Duodenal mucosa (tissue), 2 donors: Measurements from ENCODE around the gene GPR153.

Source experiments
- H3K27ac ChIP-seq: one replicate; pipeline ENCODE4 v1.7.0; 2013; ENCODE audit warnings: low read depth, low read length
- H3K27me3 ChIP-seq, 2 donors: one replicate each; pipeline ENCODE4 v1.7.0; 2013; ENCODE audit warnings: low read length in 2 of 2, control low read depth in 1 of 2; ENCODE audit not compliant: insufficient read depth in 2 of 2, control insufficient read depth in 1 of 2
- H3K36me3 ChIP-seq, 2 donors: one replicate each; pipeline ENCODE4 v1.7.0; 2013; ENCODE audit warnings: low read length in 2 of 2, control low read depth in 1 of 2; ENCODE audit not compliant: insufficient read depth in 2 of 2, control insufficient read depth in 1 of 2
- H3K4me1 ChIP-seq, 2 donors: one replicate each; pipeline ENCODE4 v1.7.0; 2013; ENCODE audit warnings: low read length in 2 of 2, control low read depth in 1 of 2; ENCODE audit not compliant: insufficient read depth in 2 of 2, control insufficient read depth in 1 of 2
- H3K4me3 ChIP-seq, 2 donors: one replicate each; pipeline ENCODE4 v1.7.0; 2013; ENCODE audit warnings: low read length in 2 of 2, low read depth in 1 of 2
- H3K9ac ChIP-seq, 2 donors: one replicate each; pipeline ENCODE4 v1.7.0; 2013; ENCODE audit warnings: low read length in 2 of 2, low read depth in 1 of 2
- H3K9me3 ChIP-seq, 2 donors: one replicate each; pipeline ENCODE4 v1.7.0; 2013; ENCODE audit warnings: low read length in 2 of 2, control low read depth in 1 of 2; ENCODE audit not compliant: control insufficient read depth in 1 of 2

GPR153 gene

GRCh38 chr1:6262555-6263420, 1.9 kb upstream of the GPR153 start:
- Histone ChIP-seq H3K27me3 (no peaks in the 10 kb centered on the region), H3K4me1 (peaks cover 11 to 17% of the 10 kb centered on the region in 2 donors)

GRCh38 chr1:6261615-6261995, 707 bp upstream of the GPR153 start:
- peak overlapping the region; percentile 22 to 57 for H3K4me3 ChIP-seq
- H3K27me3 ChIP-seq = no peaks in the 10 kb centered on the region
- H3K9ac ChIP-seq = peak overlapping the region in 1 of 2 donors; percentile 4
- H3K36me3 ChIP-seq = peaks cover 0 to 10% of the 10 kb centered on the region in 2 donors
- peaks cover 11 to 17% of the 10 kb centered on the region in 2 donors for H3K4me1 ChIP-seq
- H3K9me3 ChIP-seq = no peaks in the 10 kb centered on the region
- H3K27ac ChIP-seq = no peak overlapping the region

More at GRCh38 chr1:6262555-6263420, 1.9 kb upstream of the GPR153 start:
- H3K9me3 ChIP-seq = no peaks in the 10 kb centered on the region
- H3K27ac ChIP-seq = no peak overlapping the region
- no peak overlapping the region for H3K4me3 ChIP-seq
- H3K36me3 ChIP-seq = peaks cover 0 to 10% of the 10 kb centered on the region in 2 donors
- H3K9ac ChIP-seq = no peak overlapping the region

- H3K4me1 ChIP-seq = peaks cover 11 to 17% of the 10 kb centered on the region in 2 donors
- H3K27ac ChIP-seq = no peak overlapping the region
- H3K4me3 ChIP-seq = peak overlapping the region; percentile 43 to 53
- no peak overlapping the region for H3K9ac ChIP-seq
- no peaks in the 10 kb centered on the region for H3K27me3 ChIP-seq
- H3K36me3 ChIP-seq = peaks cover 0 to 10% of the 10 kb centered on the region in 2 donors
- no peaks in the 10 kb centered on the region for H3K9me3 ChIP-seq
Observed at GRCh38 chr1:6260433-6260934, 414 bp downstream of the GPR153 start.

- Histone ChIP-seq H3K4me1 (peaks cover 11 to 17% of the 10 kb centered on the region in 2 donors), H3K9me3 (no peaks in the 10 kb centered on the region), H3K36me3 (peaks cover 0 to 10% of the 10 kb centered on the region in 2 donors), H3K27ac (no peak overlapping the region), H3K4me3 (peak overlapping the region; percentile 50 to 53), H3K27me3 (no peaks in the 10 kb centered on the region), H3K9ac (peak overlapping the region in 1 of 2 donors; percentile 23)
Observed at GRCh38 chr1:6259491-6260362, 1.2 kb downstream of the GPR153 start.

- Histone ChIP-seq H3K4me1 (peaks cover 11 to 17% of the 10 kb centered on the region in 2 donors), H3K9me3 (no peaks in the 10 kb centered on the region), H3K9ac (no peak overlapping the region), H3K27ac (no peak overlapping the region), H3K4me3 (no peak overlapping the region), H3K27me3 (no peaks in the 10 kb centered on the region), H3K36me3 (peaks cover 0 to 10% of the 10 kb centered on the region in 2 donors)
Observed at GRCh38 chr1:6258675-6259074, 2.2 kb downstream of the GPR153 start.

GRCh38 chr1:6257541-6258069, 3.3 kb downstream of the GPR153 start:
- Histone ChIP-seq H3K9me3 (no peaks in the 10 kb centered on the region), H3K27ac (no peak overlapping the region), H3K4me1 (peaks cover 7 to 12% of the 10 kb centered on the region in 2 donors), H3K36me3 (peaks cover 0 to 10% of the 10 kb centered on the region in 2 donors), H3K9ac (no peak overlapping the region), H3K4me3 (no peak overlapping the region), H3K27me3 (no peaks in the 10 kb centered on the region)

GRCh38 chr1:6256645-6257044, 4.3 kb downstream of the GPR153 start:
- peaks cover 7 to 12% of the 10 kb centered on the region in 2 donors for H3K4me1 ChIP-seq
- H3K4me3 ChIP-seq = no peak overlapping the region
- no peak overlapping the region for H3K9ac ChIP-seq
- no peaks in the 10 kb centered on the region for H3K27me3 ChIP-seq
- peaks cover 0 to 10% of the 10 kb centered on the region in 2 donors for H3K36me3 ChIP-seq
- no peaks in the 10 kb centered on the region for H3K9me3 ChIP-seq
- H3K27ac ChIP-seq = no peak overlapping the region

GRCh38 chr1:6254691-6255090, 6.2 kb downstream of the GPR153 start:
- Histone ChIP-seq H3K4me3 (no peak overlapping the region), H3K36me3 (peaks cover 0 to 10% of the 10 kb centered on the region in 2 donors)

GRCh38 chr1:6253380-6253779, 7.5 kb downstream of the GPR153 start:
- Histone ChIP-seq H3K9ac (no peak overlapping the region), H3K36me3 (peaks cover 0 to 10% of the 10 kb centered on the region in 2 donors), H3K4me3 (no peak overlapping the region), H3K9me3 (no peaks in the 10 kb centered on the region), H3K27ac (no peak overlapping the region), H3K27me3 (peaks cover 8 to 15% of the 10 kb centered on the region in 2 donors), H3K4me1 (peaks cover 0 to 5% of the 10 kb centered on the region in 2 donors)

More at GRCh38 chr1:6254691-6255090, 6.2 kb downstream of the GPR153 start:
- Histone ChIP-seq H3K9ac (no peak overlapping the region), H3K9me3 (no peaks in the 10 kb centered on the region), H3K27me3 (peaks cover 0 to 9% of the 10 kb centered on the region in 2 donors), H3K27ac (no peak overlapping the region), H3K4me1 (peaks cover 5 to 14% of the 10 kb centered on the region in 2 donors)
